Activated T-cell treated with anti-CD3 and anti-CD28 coated beads, Interleukin-2, amount 50 U/mL, for 72 hours (primary cell): ENCODE data around the gene PIP5K1C. TPM values are rescaled to one million over a fixed set of nuclear protein-coding genes. Genes with fewer than 3 reads are reported as not detected.
"Not testable (repeated sequence)": the region's sequence is repeated elsewhere in the genome, so short reads cannot be mapped to it uniquely, and the experiment has no call there.

Experiments used
- ATAC-seq, 2 donors: fragments of 150-1000 bp; cut with Tn5 transposase; replicated peaks in 1 of 2; 2 replicates each; pipeline ENCODE4 v1.10.0; 2021; ENCODE audit warnings: moderate library complexity in 2 of 2, mild to moderate bottlenecking in 1 of 2
- DNase-seq, 2 donors: peaks; one replicate each; pipeline ENCODE4 v3.0.0; 2021 to 2022; ENCODE audit warnings: mixed read lengths in 1 of 2
- H3K27ac Mint-ChIP-seq: one replicate; pipeline ENCODE4 v1.8.0; 2022; ENCODE audit warnings: mild to moderate bottlenecking, moderate library complexity, mixed read lengths
- H3K27me3 Mint-ChIP-seq: one replicate; pipeline ENCODE4 v1.8.0; 2022; ENCODE audit warnings: low read depth, mixed read lengths
- H3K36me3 Mint-ChIP-seq, 2 donors: one replicate each; pipeline ENCODE4 v1.8.0; 2022; ENCODE audit warnings: mixed read lengths in 2 of 2, mild to moderate bottlenecking in 1 of 2; ENCODE audit not compliant: insufficient read depth in 2 of 2
- H3K4me1 Mint-ChIP-seq: one replicate; pipeline ENCODE4 v1.8.0; 2022; ENCODE audit warnings: low read depth, mixed read lengths
- H3K4me3 Mint-ChIP-seq, 2 donors: one replicate each; pipeline ENCODE4 v1.8.0; 2022; ENCODE audit warnings: mild to moderate bottlenecking in 2 of 2, mixed read lengths in 2 of 2, moderate library complexity in 2 of 2
- H3K9me3 Mint-ChIP-seq, 2 donors: one replicate each; pipeline ENCODE4 v1.8.0; 2022; ENCODE audit warnings: mixed read lengths in 2 of 2
- total RNA-seq, 2 donors: library from RNA; stranded (reverse); gene quantifications; one replicate each; pipeline ENCODE4 v1.2.3, GENCODE V29; 2022

Gene PIP5K1C
- total RNA-seq, 2 donors from 2014 or later, result 16.0 to 21.0 TPM

- peaks cover 25% of the 10 kb centered on the region for H3K4me1 Mint-ChIP-seq
- peak overlapping the region; percentile 74 to 81 for H3K4me3 Mint-ChIP-seq
- peaks cover 2 to 3% of the 10 kb centered on the region in 2 donors for H3K36me3 Mint-ChIP-seq
- ATAC-seq (peak; percentile 68 to 72), DNase-seq (peak; percentile 49 to 55)
- no peaks in the 10 kb centered on the region for H3K9me3 Mint-ChIP-seq
- no peaks in the 10 kb centered on the region for H3K27me3 Mint-ChIP-seq
- H3K27ac Mint-ChIP-seq, result no peak overlapping the region
Observed at GRCh38 chr19:3671680-3672574, 28.3 kb downstream of the PIP5K1C start.

GRCh38 chr19:3670796-3671679 lies 29.2 kb downstream of the PIP5K1C start:
- H3K36me3 Mint-ChIP-seq, result peaks cover 2 to 3% of the 10 kb centered on the region in 2 donors
- peak; percentile 73 to 78 for ATAC-seq
- no peak overlapping the region for H3K27ac Mint-ChIP-seq

GRCh38 chr19:3669947-3670795 lies 30.1 kb downstream of the PIP5K1C start:
- no peak for DNase-seq
- Mint-ChIP-seq H3K9me3 (no peaks in the 10 kb centered on the region), H3K4me3 (peak overlapping the region in 1 of 2 donors; percentile 81), H3K4me1 (peaks cover 24% of the 10 kb centered on the region), H3K27me3 (no peaks in the 10 kb centered on the region), H3K27ac (no peak overlapping the region), H3K36me3 (peaks cover 2 to 3% of the 10 kb centered on the region in 2 donors)
- ATAC-seq, result no peak

More at GRCh38 chr19:3670796-3671679, 29.2 kb downstream of the PIP5K1C start:
- H3K27me3 Mint-ChIP-seq, result no peaks in the 10 kb centered on the region
- DNase-seq, result peak; percentile 74 to 76
- H3K4me1 Mint-ChIP-seq, result peaks cover 24% of the 10 kb centered on the region
- H3K9me3 Mint-ChIP-seq, result no peaks in the 10 kb centered on the region
- peak overlapping the region; percentile 74 to 81 for H3K4me3 Mint-ChIP-seq

- H3K27me3 Mint-ChIP-seq, result no peaks in the 10 kb centered on the region
- no peak for ATAC-seq
- H3K27ac Mint-ChIP-seq, result no peak overlapping the region
Observed at GRCh38 chr19:3669082-3669946, 31.0 kb downstream of the PIP5K1C start.

GRCh38 chr19:3668331-3669081 lies 31.8 kb downstream of the PIP5K1C start:
- peaks cover 0 to 2% of the 10 kb centered on the region in 2 donors for H3K36me3 Mint-ChIP-seq

More at GRCh38 chr19:3669082-3669946, 31.0 kb downstream of the PIP5K1C start:
- Mint-ChIP-seq H3K36me3 (peaks cover 0 to 2% of the 10 kb centered on the region in 2 donors), H3K4me3 (no peak overlapping the region), H3K4me1 (peaks cover 24% of the 10 kb centered on the region), H3K9me3 (no peaks in the 10 kb centered on the region)
- DNase-seq, result no peak

GRCh38 chr19:3667766-3668165 lies 32.5 kb downstream of the PIP5K1C start:
- no peaks in the 10 kb centered on the region for H3K27me3 Mint-ChIP-seq
- DNase-seq (no peak), ATAC-seq (no peak)
- no peak overlapping the region for H3K4me3 Mint-ChIP-seq
- peaks cover 0 to 2% of the 10 kb centered on the region in 2 donors for H3K36me3 Mint-ChIP-seq
- H3K4me1 Mint-ChIP-seq, result peaks cover 24% of the 10 kb centered on the region
- no peaks in the 10 kb centered on the region for H3K9me3 Mint-ChIP-seq
- H3K27ac Mint-ChIP-seq, result no peak overlapping the region

More at GRCh38 chr19:3668331-3669081, 31.8 kb downstream of the PIP5K1C start:
- Mint-ChIP-seq H3K27ac (no peak overlapping the region), H3K9me3 (no peaks in the 10 kb centered on the region), H3K4me1 (peaks cover 24% of the 10 kb centered on the region), H3K4me3 (no peak overlapping the region), H3K27me3 (no peaks in the 10 kb centered on the region)
- DNase-seq (no peak), ATAC-seq (no peak)

DNA sequence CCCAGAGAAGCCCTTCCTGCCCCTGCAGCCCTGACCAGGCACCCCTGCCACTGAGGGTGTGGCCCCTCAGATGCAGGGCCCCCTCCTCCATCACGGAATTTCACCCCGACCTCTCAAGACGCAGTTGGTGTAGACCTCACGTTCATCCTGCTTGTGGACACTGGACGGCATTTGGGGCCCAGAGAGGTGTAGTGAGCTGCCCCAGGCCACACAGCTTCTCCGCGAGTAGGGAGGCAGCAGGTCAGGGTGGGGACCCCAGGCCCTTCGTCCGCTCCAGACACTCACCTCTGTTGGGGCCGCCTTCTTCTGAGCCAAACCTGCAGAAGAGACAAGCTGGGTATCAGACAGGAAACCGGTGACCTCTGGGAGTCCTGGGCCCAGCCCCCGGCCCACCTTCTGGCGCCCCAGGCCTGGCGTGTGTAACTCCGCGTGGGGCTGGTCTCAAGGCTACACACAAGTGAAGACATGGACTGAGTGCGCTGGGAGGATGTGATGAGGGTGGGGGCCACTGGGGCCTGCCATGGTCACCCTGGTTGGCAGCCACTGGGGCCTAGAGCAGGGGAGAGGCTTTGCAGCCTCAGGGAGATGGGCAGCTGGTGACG lies 33.1 kb downstream of the PIP5K1C start:
- Mint-ChIP-seq H3K4me3 (no peak overlapping the region), H3K4me1 (peaks cover 19% of the 10 kb centered on the region), H3K27me3 (no peaks in the 10 kb centered on the region), H3K27ac (no peak overlapping the region), H3K9me3 (no peaks in the 10 kb centered on the region), H3K36me3 (peaks cover 0 to 2% of the 10 kb centered on the region in 2 donors)
- ATAC-seq (no peak), DNase-seq (no peak)

GRCh38 chr19:3666545-3666856 lies 33.8 kb downstream of the PIP5K1C start:
- not testable (repeated sequence) for H3K27ac Mint-ChIP-seq

DNA sequence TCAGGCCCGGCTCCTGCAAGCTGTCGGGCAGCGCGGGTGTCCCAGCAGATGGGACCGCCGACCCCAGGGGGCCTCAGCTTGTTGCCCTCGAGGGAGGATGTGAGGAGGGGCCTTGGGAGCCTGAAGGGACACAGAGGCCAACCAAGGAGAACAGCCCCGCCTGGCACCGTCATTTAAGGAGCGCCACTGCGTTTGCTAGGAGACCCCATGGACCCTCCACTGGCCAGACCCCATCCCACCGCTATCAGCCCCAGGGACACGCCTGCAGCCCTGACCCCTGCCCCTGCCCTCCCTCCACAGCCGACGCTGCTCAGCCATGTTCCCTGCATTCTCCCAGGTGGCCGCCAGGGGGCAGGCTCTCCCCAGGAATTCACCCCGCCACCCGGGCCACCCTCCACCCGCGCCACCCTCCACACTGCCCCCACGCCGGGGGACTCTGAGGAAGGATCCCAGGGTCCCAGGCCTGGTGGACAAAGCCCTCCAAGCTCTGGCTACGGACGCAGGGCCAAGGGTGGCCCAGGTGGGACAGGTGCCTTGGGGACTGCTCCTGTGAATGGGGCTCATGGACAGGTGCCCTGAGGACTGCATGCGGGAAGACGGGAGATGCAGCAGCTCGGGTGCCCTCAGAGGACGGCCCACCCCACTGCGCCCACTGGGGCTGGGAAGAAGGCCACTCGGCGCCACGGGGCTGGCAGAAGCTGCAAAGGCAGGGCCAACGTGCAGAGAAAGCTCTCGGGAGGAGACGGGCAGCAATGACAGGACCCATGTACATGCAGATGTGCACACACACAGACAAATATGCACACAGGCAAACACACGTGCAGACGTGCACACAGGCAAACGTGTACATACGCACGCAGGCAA lies 34.4 kb downstream of the PIP5K1C start:
- Mint-ChIP-seq H3K9me3 (no peaks in the 10 kb centered on the region), H3K27ac (no peak overlapping the region), H3K4me3 (no peak overlapping the region), H3K4me1 (peaks cover 10% of the 10 kb centered on the region), H3K36me3 (peaks cover 0 to 4% of the 10 kb centered on the region in 2 donors), H3K27me3 (no peaks in the 10 kb centered on the region)
- ATAC-seq (peak; percentile 81 to 83), DNase-seq (peak; percentile 72 to 85)

More at GRCh38 chr19:3666545-3666856, 33.8 kb downstream of the PIP5K1C start:
- H3K9me3 Mint-ChIP-seq, DNase-seq, H3K4me3 Mint-ChIP-seq, ATAC-seq, H3K27me3 Mint-ChIP-seq, H3K36me3 Mint-ChIP-seq: not testable (repeated sequence)
- H3K4me1 Mint-ChIP-seq, result peaks cover 15% of the 10 kb centered on the region

DNA sequence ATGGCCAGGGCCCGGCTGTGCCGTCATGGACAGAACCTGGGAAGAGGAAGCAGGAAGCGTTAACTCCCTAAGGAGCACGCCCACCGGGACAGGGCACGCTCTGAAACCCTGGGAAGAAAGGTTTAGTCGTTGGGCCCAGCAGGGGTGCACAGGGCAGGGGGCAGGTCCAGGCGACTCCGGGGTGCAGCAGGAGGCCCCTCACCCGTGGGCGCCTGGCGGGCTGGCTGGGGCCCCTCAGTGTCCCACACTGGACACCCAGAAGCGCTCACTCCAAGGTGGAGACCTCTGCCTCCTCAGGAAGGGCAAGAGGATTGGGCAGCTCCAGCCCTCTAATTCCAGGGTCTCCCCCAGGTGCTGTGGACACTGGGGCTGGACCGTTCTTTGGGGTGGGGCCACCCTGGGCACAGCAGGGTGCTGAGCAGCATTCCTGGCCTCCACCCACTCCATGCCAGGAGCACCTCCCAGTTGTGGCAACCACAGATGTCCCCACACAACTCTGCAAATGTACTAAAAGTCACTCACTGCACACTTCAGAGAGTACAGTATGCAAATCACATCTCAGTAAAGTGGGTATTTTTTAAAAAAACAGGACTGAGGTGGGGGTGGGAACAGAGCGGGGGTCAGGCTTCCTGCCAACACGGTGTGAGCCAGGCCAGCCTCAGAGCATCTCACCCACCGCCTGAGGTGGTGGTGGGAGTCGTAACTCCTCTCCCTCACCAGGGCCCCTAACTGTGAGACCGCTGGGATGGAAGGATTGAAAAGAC lies 35.2 kb downstream of the PIP5K1C start:
- no peak overlapping the region for H3K27ac Mint-ChIP-seq
- H3K36me3 Mint-ChIP-seq, result peaks cover 0 to 4% of the 10 kb centered on the region in 2 donors
- no peaks in the 10 kb centered on the region for H3K27me3 Mint-ChIP-seq
- ATAC-seq (no peak), DNase-seq (no peak)
- H3K4me3 Mint-ChIP-seq, result no peak overlapping the region
- peaks cover 6% of the 10 kb centered on the region for H3K4me1 Mint-ChIP-seq
- no peaks in the 10 kb centered on the region for H3K9me3 Mint-ChIP-seq
